Hepatocyte (in vitro differentiated cells): Measurements from ENCODE around the gene MDC1.
A peak's percentile ranks its signal among the peaks of the same experiment; 100 is the strongest.

Source experiments
- CTCF ChIP-seq: fragments of 200-600 bp; sonication (generic); IDR thresholded peaks from 2 replicates; pipeline ENCODE4 v1.5.1; 2016; ENCODE audit warnings: antibody characterized with exemption, mild to moderate bottlenecking; ENCODE audit not compliant: poor library complexity
- EZH2 ChIP-seq: fragments of 200-600 bp; sonication (generic); IDR thresholded peaks from 2 replicates; pipeline ENCODE4 v1.6.1; 2016; ENCODE audit warnings: antibody characterized with exemption, mild to moderate bottlenecking, borderline replicate concordance
- EZH2phosphoT487 ChIP-seq: fragments of 200-600 bp; sonication (generic); IDR thresholded peaks from one replicate; pipeline ENCODE4 v1.6.1; 2018; ENCODE audit warnings: antibody characterized with exemption, mild to moderate bottlenecking, low read depth, moderate library complexity; ENCODE audit not compliant: unreplicated experiment, severe bottlenecking

GRCh38 chr6:30730601-30731435 lies 13.7 kb upstream of the MDC1 start:
- TF ChIP-seq EZH2 = no peak
- TF ChIP-seq CTCF = peak; percentile 63
- no peak for TF ChIP-seq EZH2phosphoT487
